Right forelimb (tissue), 1 donor: ENCODE results near the gene SERPINA1.
"Not testable (repeated sequence)": the region's sequence is repeated elsewhere in the genome, so short reads cannot be mapped to it uniquely, and the experiment has no call there.

ENCODE experiments used
- DNase-seq: peaks from one replicate; pipeline ENCODE4 v3.0.0-alpha.2; 2018

The SERPINA1 gene

DNA sequence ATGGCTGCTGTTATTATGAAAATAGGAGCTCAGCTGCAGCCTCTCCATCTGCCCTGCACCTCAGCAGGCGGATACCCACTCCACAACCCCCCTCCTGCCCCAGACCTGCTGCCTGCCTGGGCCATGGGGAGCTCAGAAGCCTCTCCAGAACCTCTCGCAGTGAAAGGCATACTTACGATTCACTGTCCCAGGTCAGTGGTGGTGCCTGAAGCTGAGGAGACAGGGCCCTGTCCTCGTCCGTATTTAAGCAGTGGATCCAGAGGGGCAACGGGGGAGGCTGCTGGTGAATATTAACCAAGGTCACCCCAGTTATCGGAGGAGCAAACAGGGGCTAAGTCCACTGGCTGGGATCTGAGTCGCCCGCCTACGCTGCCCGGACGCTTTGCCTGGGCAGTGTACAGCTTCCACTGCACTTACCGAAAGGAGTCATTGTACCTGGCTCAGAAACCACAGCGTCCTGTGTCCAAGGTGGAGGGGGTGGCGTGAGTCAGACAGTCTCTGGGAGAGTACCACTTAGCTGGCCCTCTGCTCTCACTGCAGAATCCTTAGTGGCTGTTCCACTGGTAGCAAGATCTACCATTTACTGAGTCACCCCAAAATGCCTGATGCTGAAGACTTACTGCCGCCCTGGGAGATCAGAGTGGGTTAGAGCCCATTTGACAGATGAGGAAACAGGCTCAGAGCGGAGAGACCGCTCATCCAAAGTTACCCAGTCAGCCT, at the start of gene SERPINA1:
TSS of gene SERPINA1 (minus strand) at position 219 of the 720 bp plus-strand sequence. CDS start 5,365 bp downstream, outside the sequence.
- no peak for DNase-seq

DNA sequence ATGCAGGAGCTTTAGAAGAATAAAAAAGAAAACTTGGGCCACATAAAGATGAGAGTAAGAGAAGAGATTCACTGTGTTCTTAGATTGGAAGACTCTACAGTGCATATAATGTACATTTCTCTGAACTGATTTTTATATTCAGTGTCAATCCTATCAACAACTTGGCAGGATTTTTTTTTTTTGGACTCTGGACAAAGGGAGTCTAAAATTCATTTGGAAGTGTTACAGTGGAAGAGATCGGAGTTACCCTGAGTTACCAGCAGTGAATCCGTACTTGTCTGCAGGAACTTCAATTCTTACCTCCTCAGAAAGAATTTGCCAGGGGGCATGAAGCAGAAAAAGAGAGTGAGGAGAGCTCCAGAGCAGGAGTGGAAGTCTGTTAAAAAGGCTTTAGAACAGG, 40.2 kb upstream of the SERPINA1 start:
- no peak for DNase-seq

DNA sequence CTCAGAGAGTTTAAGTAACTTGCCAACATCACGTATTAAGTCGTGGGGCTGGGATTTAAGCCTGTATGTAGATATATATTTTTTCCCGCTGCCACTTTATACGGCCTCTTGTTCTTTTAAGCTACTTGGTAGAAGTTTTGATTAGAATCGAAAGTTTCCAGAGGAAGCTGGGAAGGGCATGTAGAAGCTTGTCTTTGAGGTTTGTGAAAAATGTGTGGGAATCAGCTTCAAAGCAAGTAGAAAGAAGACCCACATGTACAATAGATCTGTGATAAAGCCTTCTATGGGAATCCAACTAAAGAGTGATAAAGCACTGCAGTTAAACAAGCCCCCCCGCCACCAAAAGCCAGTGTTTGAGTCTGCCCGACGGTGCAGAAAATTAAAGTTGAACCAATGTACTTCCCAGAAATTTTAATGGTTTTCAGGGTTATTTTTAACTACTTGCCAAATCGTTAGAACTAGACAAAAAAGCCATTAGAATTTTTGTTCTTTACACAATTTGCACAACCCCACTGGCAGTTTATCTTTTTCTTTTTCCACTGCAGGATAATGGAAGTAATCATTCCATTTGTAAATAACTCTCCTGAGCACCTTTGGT, 38.7 kb upstream of the SERPINA1 start:
- DNase-seq = no peak

DNA sequence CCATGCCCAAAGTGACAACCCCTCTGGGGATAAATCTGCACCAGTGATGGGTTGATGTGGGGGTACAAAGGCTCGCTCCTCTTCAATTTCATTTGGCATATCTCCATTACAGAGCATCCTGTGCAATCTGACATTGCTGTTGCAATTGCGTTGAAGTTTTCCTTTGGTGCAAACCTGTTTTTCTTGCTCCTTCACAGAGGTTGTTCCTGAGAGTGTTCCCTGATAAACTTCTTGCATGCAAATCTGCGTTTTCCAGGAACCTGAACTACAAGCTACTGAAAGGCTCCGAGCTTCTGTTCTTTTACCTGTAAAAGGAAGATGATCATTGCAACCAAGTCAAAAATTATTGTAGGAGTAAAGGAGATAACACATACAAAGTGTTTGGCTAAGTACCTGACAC, 38.1 kb upstream of the SERPINA1 start:
- no peak for DNase-seq

DNA sequence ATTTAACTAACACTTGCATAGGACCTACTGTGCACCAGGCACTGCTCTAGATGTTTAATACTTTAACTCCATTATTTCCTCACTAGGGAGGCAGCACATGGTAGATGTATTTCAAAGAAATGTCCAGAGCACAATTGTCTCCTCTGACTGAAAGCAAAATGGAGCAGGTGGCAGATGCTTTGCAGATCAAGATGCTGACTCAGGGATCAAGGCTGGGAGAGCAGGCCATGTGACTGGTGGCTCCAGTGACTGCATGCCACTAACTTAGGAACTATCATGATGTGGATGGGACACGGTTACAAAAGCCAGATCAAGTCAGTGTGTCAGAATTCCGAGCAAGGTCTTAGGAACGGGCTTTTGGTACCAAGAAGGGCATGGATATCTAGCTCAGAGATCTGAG, 36.0 kb upstream of the SERPINA1 start:
- DNase-seq = no peak

DNA sequence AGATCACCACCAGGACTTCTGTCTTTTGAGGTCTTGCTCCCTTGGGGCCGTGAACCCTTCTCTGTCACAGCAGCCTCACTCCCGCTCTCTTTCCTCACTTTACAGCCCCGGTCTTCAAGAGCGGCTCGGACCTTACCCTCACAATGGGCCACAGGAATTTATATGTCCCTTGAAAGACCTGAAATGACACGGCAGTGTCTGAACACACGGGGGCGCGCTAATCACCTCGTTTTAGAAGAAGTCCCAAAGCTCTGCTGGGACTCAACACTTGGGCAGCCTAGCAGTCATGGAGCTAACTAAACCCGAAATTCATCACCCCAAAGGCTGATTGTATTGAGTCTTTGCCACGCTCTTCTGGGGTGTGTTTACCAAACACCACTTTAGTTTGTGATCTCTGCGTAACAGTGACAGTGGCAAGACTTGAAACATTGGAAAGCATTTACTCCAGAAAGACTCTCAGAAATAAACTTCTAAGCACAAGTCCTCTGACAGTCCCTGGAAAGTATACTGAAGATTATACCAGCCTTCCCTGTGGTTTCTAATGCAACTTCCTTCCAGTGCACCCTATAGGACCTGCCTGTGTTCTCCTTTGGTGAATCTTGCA, 35.2 kb upstream of the SERPINA1 start:
- peak; percentile 66 for DNase-seq

DNA sequence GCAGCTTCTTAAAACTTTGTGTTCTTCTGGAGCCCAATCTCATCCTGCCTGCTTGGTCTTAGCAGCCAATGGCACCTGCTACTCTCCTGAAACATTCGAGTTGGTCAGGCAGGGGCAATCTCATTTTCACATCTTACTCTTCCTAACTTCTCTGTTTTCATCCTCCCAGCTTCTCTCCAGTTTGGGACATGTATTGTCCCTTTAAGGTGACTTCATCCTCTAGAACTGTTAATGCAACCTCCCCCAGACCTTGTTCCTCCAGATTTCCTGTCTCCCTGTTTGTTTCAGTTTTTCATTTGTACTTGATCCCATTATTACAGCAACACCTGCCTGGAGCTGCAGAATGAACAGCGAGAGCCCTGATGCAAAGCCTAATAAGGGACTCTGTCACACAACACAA, 32.9 kb upstream of the SERPINA1 start:
- DNase-seq = no peak

DNA sequence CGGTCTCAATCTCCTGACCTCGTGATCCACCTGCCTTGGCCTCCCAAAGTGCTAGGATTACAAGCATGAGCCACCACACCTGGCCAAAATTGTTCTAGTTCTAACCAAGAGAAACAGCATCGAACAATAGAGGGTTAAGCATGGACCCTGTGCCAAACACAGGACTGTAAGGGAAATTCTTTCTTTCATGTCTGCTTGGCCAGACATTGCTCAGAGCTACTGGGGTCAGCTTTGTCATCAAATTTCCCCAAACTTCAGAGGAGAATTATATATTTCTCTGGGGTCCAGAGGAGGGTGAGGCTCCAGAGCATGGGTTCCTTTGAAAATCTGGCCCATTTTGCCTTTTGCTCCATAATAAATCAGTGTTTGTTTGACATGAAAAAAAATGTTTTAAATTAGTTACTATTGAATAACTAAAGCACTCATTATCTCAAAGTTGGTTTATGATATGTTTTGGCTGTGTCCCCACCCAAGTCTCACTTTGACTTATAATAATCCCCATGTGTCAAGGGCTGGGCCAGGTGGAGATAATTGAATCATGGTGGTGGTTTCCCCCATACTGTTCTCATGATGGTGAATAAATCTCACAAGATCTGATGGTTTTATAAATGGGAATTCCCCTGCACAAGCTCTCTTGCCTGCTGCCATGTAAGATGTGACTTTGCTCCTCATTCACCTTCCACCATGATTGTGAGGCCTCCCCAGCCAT, 29.2 kb upstream of the SERPINA1 start:
- not testable (repeated sequence) for DNase-seq

DNA sequence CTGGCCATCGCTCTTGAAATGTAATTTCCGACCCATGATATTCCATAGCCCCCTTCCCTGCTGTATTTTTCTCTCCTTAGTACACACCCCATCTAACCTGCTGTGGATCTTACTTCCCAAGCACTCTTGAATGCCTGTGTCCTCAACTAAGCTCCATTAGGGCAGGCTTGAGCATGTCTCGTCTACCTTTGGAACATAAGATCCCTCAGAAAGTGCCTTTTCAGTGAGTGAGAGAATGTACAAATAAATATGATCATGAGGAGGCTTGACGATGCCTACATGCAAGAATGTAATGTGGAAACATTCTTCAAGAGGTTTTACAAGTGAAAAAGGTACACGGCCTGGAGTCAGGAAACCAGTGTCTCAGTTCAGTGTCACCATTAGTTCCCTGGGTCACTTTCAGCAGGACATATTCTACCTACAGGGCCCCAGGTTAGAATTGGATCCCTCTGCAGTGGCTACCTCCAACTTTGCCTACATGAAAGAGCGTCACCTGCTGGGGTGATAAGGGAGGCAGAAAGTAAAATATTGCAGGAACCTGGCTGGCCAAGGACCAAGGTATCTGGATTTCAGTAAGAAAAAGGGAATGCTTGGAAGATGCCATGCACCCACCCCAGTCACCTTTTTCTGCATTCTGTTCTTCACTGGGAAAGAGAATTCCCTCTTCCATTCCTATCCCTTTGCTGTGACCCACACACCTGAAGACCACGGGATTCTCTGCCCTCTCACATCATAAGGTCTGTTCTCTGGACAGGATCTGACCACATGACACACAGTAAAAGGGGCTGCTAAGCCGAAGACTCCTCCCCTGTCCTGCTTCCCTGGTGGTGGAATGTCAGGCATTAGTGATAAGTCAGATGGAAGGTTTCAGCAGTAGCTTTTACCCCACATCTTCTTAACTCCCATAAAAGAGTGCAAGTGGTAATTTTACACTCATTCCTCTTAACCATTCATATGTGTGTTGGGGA, 24.6 kb upstream of the SERPINA1 start:
- DNase-seq = no peak

DNA sequence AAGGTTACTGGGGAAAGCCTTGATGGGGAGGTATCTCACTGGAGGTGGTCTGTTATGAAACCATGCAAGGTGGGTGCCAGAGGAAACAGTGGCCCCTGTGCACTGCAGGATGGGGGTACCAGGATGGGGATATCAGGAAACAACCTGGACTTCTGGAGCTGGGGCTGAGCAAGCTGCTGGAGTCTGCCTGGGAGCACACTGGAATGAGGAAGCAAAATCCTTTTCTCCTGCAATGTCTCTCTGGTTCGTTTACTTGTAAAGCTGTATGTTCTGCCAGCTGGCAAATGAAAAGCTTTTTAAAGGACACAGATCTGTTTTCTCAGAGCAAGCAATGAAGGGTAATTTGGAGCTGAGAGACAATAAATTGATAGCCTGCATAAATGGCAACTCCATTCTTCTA, 23.2 kb upstream of the SERPINA1 start:
- DNase-seq = no peak

DNA sequence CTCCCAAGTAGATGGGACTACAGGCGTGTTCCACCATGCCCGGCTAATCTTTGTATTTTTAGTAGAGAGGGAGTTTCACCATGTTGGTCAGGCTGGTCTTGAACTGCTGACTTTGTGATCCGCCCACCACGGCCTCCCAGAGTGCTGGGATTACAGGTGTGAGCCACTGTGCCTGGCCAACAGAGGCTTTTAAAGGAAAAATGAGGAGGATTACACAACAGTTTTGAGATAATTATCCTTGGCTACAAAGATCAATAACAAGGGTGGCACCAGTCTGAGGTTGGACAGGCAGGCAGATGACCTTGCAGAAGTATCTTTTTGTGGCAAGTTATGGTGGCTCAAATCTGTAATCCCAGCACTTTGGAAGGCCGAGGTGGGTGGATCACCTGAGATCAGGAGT, 21.0 kb upstream of the SERPINA1 start:
- DNase-seq = not testable (repeated sequence)

DNA sequence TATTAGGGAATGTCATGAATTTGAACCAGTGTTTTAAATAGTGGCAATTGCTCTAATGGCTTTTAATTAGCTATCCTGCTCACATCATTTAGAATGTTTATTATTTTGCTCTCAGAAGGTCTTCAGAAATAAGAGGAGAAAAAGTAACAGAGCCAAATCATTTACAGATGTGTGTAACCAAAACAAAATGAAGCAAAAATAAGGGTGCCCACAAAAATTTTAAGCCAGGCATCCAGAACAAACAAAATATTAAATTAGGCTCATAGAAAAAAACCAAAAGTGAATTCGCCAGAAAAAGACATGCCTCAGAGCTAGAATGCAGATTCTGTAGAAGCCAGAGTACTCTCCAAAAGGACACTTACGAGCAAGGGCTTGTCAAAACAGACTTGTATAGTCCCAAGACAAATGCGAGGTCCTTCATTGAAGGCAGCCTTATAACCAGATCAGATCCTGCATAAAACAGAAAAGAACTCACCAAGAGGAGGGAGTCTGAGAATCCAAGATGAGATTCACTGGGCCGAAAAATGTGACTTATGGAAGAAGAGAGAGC, 20.2 kb upstream of the SERPINA1 start:
- no peak for DNase-seq

DNA sequence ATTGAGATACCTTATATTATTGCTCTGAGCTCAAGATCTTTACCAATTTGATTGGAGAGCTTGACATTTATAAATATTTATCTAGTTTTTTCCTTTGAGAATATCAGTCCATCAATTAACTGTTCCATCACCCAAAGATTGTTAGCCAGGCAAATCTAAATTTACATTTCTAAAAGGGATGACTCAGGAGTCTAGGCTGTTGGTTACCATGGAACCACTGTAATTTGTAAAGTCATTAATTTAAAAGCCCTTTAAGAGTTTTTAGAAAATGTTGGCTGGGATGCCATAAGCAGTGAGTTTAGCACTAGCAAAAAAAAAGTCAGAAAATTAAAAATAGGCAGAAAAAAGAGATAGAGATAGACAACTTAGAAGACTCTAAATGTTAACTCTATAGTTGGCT, 19.5 kb upstream of the SERPINA1 start:
- DNase-seq = no peak

DNA sequence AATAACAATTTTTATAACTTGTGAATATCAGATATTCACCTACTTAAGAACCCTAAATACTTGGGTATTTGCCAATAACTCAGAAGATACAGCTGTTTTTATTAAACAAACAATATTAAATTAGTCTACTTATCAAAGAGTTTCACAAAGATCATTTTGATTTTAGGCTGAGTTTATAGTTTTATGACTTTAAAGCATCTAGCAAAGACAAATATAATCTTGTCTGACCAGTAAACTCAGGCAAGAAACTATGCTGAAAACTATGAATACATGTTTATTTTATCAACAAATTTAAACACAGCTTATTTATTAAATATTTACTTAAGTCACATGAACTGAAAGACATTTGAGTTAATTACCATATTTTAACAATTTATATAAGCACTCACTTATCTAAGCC, 18.5 kb upstream of the SERPINA1 start:
- DNase-seq = no peak

DNA sequence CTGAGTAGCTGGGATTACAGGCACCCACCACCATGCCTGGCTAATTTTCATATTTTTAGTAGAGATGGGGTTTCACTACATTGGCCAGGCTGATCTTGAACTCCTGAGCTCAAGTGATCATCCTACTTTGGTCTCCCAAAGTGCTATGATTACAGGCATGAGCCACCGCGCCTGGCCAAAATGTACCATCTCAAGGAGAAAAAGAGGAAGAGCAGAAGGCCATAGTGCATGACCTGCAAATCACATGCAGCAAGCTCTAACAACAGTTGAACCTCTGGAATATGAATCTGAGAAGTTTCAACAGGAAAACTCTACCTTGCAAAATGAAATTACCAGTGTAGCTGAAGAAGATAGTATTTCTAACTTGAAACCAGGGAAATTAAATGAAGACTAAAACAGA, 17.1 kb upstream of the SERPINA1 start:
- DNase-seq = no peak

DNA sequence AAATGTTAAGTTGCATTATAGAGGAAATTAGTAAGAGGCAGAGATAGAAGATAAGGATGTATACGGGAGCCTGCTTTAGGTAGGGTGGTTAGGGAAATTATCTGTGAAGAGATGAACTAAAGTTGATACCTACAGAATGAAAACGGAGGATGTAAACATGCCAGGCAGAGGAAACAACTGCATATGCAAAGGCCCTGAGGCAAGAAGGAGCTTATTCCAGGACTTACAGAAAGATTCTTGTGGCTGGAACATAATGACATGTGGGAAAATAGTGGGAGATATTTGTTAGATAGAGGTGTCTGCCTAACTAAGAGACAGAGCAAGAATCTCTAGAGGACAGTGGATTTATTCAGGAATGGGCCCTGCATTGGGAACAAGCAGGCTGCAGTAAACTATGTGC, 16.2 kb upstream of the SERPINA1 start:
- DNase-seq = no peak

DNA sequence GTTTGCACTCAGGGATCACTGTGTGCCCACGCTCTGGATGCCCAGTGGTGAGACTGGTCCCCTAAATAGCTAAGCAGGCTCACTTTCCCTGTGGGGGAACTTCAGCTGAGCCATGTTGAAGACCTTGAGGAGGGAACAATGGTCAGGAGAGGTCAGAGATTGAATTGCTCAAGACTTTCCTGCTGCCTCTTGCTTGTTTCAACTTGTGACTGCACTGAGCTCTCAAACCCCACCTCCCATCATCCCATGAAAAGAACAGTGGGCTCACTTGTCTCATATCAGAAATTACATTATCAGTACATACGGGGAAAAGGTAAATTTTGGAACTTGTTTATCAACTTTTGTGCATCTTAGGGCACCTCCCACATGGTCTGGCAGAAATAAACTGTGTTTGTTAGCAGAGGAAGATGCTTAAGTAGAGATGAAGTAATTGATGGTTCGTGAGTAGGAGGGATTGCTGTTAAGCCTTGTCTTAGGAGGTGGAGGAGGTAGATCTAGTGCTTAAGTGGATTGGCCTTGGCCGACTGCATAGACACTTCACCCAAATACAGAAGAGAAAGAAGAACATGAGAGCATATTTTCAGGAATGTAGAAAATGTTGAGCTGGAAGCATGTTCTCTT, 15.0 kb upstream of the SERPINA1 start:
- no peak for DNase-seq

DNA sequence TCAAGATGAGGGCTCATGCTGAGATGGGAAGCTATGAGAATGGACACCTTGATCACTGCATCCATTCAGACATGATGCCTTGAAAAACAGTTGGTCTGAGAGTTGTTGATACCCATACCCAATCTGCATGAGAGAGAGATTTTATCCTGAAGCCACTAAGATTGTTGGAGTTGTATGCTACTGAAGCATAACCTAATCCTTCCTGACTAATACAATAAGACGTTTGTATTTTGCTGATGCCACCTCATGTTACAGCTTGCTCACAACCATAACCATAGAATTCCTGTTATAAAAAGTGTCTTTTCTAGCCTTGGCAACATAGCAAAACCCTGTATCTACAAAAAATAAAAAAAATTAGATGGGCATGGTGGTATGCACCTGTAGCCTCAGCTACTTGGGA, 12.7 kb upstream of the SERPINA1 start:
- no peak for DNase-seq

DNA sequence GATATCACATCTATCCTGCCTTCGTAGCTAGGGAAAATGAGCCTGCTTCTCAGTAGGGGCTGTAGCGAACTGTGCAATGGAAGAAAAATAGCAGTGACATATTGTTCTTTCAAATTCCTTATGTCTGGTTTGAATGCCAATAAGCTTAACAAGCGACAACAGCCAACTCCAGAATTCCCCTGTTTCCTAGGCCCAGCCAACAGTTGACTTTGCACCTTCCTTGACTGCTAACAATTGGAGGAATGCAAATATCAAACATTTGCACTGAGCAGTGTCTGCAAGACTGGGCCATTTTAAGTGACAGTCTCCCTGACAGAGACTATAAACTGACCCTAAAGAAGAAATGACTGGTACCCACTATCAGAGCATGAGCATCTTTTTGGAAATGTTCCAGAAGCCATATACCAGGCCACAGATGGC, 12.0 kb upstream of the SERPINA1 start:
- DNase-seq = no peak

DNA sequence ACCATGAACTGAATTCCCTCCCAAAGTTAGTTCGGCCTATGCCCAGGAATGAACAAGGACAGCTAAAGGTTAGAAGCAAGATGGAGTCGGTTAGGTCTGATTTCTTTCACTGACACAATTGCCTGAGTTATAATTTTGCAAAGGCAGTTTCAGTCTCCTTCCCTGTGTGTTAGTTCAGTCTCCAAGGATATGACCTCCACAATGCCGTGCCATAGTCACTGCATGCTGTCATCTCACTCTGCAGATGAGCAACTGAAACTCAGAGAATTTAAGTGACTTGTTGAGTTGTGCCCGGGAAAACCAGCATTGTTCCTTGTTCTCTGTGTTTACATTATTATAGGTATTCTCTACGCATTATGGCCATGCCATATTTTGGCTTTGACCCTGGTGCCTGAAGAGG, 10.1 kb upstream of the SERPINA1 start:
- no peak for DNase-seq

DNA sequence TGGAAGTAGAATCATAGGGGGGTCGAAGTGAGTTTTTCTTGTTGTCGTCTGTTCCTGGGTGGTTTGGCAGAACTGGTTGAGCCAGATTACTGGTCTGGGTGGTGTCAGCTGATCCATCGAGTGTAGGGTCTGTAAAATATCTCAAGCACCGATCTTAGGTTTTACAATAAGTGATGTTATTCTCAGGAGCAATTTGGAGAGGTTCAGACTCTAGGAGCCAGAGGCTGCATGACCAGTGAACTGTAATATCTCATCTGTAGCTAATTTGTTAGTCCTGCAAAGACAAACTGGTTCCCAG, 9.7 kb upstream of the SERPINA1 start:
- no peak for DNase-seq
